SK-N-MC (cell line): ENCODE data around the gene CCDC33.

Experiments
- DNase-seq: peaks from one replicate; pipeline ENCODE4 v3.0.0-alpha.2; 2011; ENCODE audit warnings: low read depth, low spot score
- H3K27ac ChIP-seq: fragments of 200-600 bp; sonication (generic); 2 replicates; pipeline ENCODE4 v1.5.1; 2016; ENCODE audit warnings: mixed run types
- H3K36me3 ChIP-seq: fragments of 200-600 bp; sonication (generic); 2 replicates; pipeline ENCODE4 v1.6.1; 2017; ENCODE audit warnings: antibody characterized with exemption, low read length, mixed read lengths; ENCODE audit not compliant: insufficient read depth
- H3K4me3 ChIP-seq: fragments of 200-600 bp; sonication (generic); 2 replicates; pipeline ENCODE4 v1.5.1; 2016
- H3K9ac ChIP-seq: fragments of 200-600 bp; sonication (generic); 2 replicates; pipeline ENCODE4 v1.8.0; 2017; ENCODE audit warnings: mixed run types, mixed read lengths; ENCODE audit not compliant: insufficient read length
- H3K9me3 ChIP-seq: fragments of 200-600 bp; sonication (generic); 2 replicates; pipeline ENCODE4 v1.6.1; 2017; ENCODE audit warnings: low read depth, mild to moderate bottlenecking, antibody characterized with exemption, low read length, moderate library complexity, mixed read lengths
- EZH2 ChIP-seq: fragments of 200-600 bp; sonication (generic); IDR thresholded peaks from one replicate; pipeline ENCODE4 v1.6.1; 2017; ENCODE audit warnings: antibody characterized with exemption
- FOXP2 ChIP-seq: optimal IDR thresholded peaks from 2 replicates; pipeline ENCODE3; 2011; ENCODE audit warnings: mild to moderate bottlenecking, moderate library complexity; ENCODE audit not compliant: insufficient read depth; ENCODE audit errors: extremely low read length, control extremely low read depth
- POLR2AphosphoS5 ChIP-seq: IDR thresholded peaks from 2 replicates; pipeline ENCODE4 v1.6.1; 2012; ENCODE audit warnings: mild to moderate bottlenecking, low read depth, low read length, borderline replicate concordance

CCDC33 gene

DNA sequence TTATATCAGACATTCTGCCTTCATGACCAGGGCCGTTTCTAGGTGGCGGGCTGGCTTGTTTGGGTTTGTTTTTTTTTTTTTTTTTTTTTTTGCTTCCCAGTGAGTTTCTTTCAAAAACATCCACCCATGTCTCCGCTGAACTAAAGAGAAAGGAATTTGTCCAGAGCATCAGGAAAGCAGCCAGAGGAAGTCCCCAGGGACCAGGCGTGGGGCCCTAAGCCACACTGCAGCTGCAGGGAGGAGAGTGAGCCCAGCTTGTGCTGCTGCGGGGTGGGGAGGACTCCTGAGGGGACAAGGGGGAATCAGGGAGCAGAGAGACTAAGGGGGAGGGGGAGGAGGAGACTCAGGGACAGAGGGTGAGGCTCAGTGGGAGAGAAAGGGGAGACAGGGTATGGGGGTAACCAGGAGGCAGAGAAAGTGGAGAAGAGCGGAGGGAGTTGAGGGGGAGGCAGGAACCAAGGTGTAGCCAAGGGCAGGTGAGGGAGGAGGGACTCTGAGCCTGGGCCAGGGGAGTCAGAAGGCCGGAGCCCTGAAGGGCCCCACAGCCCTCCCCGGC lies 81.8 kb downstream of the CCDC33 start:
- TF ChIP-seq POLR2AphosphoS5 = no peak
- TF ChIP-seq FOXP2 = no peak
- TF ChIP-seq EZH2 = no peak
- H3K9me3 ChIP-seq = no peaks in the 10 kb centered on the region
- no peak overlapping the region for H3K9ac ChIP-seq
- H3K36me3 ChIP-seq = no peaks in the 10 kb centered on the region
- H3K27ac ChIP-seq = no peak overlapping the region
- peak overlapping the region; percentile 36; the same call in 1 of the 2 replicates for H3K4me3 ChIP-seq
- DNase-seq = peak; percentile 14

DNA sequence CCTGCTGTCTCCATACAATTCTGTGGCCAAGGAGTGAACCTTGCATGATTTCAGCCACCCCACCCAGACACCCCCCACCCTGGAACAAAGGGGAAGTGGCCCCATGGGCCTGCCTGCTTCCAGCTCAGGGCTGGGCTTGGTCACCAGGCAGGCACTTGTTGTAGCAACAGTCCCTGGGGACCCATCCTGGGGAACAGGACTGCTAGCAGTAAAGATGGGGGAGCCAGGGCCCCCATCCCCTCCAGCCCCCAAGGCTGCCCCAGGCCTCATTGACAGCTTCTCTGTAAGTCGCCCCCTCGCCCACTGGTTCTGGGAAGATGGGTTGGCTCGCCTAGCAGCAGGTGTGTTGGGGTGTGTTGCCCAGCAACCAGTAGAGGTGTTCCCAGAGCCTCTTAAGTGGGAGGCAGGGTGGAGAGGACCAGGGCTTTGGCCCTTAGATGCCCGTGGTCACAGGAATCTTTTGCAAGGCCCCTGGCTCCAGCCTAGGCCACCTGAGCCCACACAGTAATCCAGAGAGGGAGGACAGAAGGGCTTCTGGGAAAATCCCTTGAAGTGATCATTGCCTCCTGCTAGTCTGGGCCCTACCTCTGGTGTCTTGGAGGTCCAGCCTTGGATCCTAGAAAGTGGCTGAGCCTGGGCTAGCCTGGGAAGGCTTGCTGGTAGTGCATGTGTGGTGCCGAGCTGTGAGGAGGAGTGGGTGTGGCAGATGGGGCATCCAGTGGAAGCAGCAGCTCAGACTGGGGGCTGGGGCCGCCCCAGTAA lies 82.4 kb downstream of the CCDC33 start:
- Histone ChIP-seq H3K4me3 (no peak overlapping the region), H3K27ac (no peak overlapping the region), H3K9ac (no peak overlapping the region), H3K9me3 (no peaks in the 10 kb centered on the region), H3K36me3 (no peaks in the 10 kb centered on the region)
- DNase-seq = no peak
- TF ChIP-seq POLR2AphosphoS5 (no peak), FOXP2 (no peak), EZH2 (no peak)

DNA sequence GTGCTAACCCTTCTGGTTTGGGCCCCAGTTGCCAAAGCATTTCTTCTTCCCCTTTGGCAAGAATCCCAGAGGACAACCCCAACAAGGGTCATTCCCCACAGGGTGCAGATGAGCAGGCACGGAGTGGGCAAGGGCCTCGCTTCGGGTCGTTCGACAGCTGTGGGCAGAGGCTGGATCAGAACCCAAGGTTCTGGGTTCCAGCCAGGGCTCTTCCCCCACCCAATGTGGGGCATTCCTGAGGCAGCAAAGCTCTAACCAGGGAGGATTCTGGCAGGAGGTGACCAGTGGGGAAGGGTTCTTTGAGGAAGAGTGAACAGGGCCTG lies 83.0 kb downstream of the CCDC33 start:
- TF ChIP-seq EZH2 = no peak
- no peak for TF ChIP-seq FOXP2
- TF ChIP-seq POLR2AphosphoS5 = no peak

DNA sequence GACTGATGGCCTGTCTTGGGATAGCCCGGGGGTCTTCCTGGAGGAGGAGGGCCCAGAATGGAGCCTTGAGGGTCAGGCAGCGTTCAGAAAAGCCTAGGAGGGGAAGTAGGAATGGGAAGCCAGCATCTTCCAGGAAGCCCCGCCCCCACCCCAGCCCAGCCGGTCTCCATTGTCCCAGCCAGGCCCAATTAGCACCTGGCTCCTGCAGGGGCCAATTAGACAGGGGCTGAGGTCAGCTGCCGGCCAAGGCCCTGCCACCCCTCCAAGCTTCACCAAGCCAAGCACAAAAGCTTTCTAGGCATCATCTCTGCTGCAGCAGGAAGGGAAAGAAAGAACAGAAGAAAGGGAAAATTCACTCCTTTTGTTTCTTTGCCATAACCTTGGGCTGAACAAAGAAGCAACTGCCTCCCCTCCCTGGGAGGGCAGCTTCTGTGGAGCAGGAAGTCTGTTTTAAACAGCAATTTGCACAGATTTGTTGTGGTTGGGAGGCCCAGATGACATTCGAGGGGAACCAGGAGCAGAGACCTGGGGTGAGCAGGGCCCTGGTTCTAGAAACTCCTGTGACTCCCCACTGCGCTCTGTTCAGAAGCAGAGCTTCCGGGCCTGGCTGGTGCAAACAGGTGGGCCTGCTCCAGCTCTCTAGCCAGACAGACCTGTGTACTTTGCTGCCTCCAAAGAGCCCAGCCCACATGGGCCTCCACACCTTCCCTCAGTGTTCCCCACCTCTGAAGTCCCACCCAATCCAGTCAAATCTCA lies 83.6 kb downstream of the CCDC33 start:
- H3K36me3 ChIP-seq = no peaks in the 10 kb centered on the region
- H3K9me3 ChIP-seq = no peaks in the 10 kb centered on the region
- TF ChIP-seq EZH2 (no peak), FOXP2 (no peak), POLR2AphosphoS5 (no peak)
- no peak overlapping the region for H3K27ac ChIP-seq
- no peak for DNase-seq
- no peak overlapping the region for H3K4me3 ChIP-seq
- H3K9ac ChIP-seq = no peak overlapping the region

More for the DNA sequence above, 83.0 kb downstream of the CCDC33 start:
- Histone ChIP-seq H3K27ac (no peak overlapping the region), H3K36me3 (no peaks in the 10 kb centered on the region), H3K9me3 (no peaks in the 10 kb centered on the region), H3K4me3 (no peak overlapping the region), H3K9ac (no peak overlapping the region)
- no peak for DNase-seq

DNA sequence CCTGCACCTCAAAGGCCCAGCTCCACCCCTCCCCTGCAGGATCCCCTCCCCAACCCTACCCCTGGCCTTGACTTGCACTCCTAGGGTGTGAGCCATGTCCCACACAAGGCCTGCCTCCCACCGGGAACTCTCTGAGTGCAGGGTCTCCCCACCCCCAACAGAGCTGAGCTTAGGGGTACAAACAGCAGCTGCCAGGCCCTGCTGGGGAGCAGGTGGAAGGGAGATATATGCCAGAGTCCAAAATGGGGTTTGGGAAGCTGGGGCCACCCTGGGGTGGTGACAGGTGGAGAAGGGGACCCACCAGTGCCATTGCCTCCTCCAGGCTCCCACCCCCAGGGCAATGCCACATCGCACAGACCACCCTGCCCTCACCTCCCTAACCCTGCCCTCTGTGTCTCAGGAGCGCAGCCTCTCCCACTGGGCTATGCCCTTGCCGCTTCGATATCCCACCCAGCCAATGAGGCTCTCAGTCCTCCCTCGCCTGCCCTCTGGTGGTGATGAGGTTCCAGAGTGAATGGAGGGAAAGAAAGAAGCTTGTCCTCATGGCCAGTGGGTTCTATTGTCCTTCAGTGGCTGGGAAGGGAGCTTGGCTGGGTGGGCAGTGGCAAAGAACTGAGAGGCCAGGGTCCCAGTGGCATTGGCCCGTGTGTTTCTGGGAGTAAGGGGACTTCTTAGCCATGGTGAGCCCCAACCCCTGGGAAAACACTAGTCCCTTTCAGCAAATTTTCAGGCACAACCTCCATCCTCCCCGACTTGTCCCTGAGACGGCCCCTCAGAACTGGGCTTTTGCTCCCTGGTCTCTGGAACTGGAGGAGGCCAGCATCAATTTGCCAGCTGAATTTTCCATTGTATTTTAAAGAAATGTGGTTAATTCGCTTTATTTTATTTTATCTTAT lies 84.5 kb downstream of the CCDC33 start:
- Histone ChIP-seq H3K9ac (no peak overlapping the region), H3K36me3 (no peaks in the 10 kb centered on the region), H3K27ac (no peak overlapping the region), H3K4me3 (no peak overlapping the region), H3K9me3 (no peaks in the 10 kb centered on the region)
- TF ChIP-seq FOXP2 (no peak), EZH2 (no peak), POLR2AphosphoS5 (no peak)
- no peak for DNase-seq

DNA sequence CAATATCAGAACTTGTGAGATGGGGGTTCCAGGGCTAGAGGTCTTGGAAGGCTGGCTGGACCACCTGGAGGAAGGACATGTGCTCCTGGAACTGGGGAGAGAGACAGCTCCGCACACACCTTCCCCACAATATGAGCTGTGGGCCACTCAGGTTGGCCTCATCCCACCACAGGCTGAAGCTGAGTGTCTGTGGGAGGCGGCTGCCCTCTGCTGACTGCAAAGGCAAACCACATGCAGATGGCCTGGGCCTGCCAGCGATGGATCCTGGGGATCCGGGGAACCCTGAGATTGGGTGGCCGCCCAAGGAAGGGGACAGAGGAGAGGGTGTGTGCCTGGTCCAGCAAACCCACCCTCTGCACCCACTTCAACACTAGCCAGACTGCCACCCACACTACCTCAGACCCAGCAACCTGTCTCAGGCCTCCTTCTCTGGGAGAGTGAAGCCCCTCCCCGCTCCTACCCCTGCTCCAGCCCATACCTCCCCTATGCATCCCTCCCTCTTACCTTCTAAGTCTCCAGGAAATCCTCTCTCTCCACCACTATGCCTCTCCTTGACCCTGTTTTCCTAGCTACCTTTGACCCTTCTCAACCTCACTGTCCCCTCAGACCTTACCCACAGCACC lies 86.5 kb downstream of the CCDC33 start:
- H3K4me3 ChIP-seq = no peak overlapping the region
- H3K36me3 ChIP-seq = no peaks in the 10 kb centered on the region
- no peak for DNase-seq
- TF ChIP-seq EZH2 (no peak), FOXP2 (no peak), POLR2AphosphoS5 (no peak)
- no peak overlapping the region for H3K9ac ChIP-seq
- H3K27ac ChIP-seq = no peak overlapping the region
- H3K9me3 ChIP-seq = no peaks in the 10 kb centered on the region

DNA sequence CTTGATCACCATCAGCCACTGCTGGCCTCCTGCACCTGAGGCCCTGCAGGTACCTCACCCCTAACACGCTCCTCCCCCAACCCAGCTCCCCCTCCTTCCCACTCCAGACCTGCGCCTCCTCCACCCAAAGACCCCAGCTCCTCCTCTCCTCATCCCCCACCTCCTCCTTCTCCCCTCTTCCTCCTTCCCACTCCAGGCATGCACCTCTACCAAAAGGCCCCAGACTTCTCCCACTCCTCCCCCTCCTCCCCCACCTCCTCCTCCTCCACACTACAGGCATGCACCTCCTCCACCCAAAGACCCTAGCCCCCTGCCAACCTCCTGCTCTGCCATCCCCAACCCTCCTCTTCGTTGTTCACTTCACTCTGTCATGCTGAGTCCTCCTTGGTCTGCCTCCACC lies 88.6 kb downstream of the CCDC33 start:
- no peaks in the 10 kb centered on the region for H3K9me3 ChIP-seq
- no peak overlapping the region for H3K4me3 ChIP-seq
- no peaks in the 10 kb centered on the region for H3K36me3 ChIP-seq
- TF ChIP-seq EZH2 = no peak
- TF ChIP-seq FOXP2 = no peak
- no peak for TF ChIP-seq POLR2AphosphoS5
- no peak for DNase-seq
- H3K9ac ChIP-seq = no peak overlapping the region
- no peak overlapping the region for H3K27ac ChIP-seq
